Right ventricle myocardium superior (tissue), 1 donor: Measurements from ENCODE around the gene TXNRD1. TPM values are rescaled to one million over a fixed set of nuclear protein-coding genes. Genes with fewer than 3 reads are reported as not detected.
"Not testable (repeated sequence)": the region's sequence is repeated elsewhere in the genome, so short reads cannot be mapped to it uniquely, and the experiment has no call there.

Experiments
- ATAC-seq: fragments of 200-7000 bp; cut with Tn5 transposase; one replicate; pipeline ENCODE4 v1.9.1; 2020; ENCODE audit warnings: mild to moderate bottlenecking; ENCODE audit not compliant: poor library complexity
- DNase-seq: peaks from one replicate; pipeline ENCODE4 v3.0.0-alpha.2; 2020
- intact Hi-C: fragments of 100-400 bp; cut with DNase I; formaldehyde crosslinking; loops from one replicate; pipeline ENCODE4 v1.11.2; 2022
- total RNA-seq: library from RNA; stranded (reverse); fragmentation: NEBNext Ultra II Directional; extraction: Animal tissue kit (Norgen Biotek cat#: 25700); gene quantifications from one replicate; pipeline ENCODE4 v1.2.1, GENCODE V29; 2021
- donor health status: DM: no; HTN: yes; CAD: no; lungs with severe emphysema.

Gene TXNRD1
- total RNA-seq, 1 donor from 2014 or later, result 98.9 TPM

GRCh38 chr12:104371043-104371870 is 155.7 kb downstream of the TXNRD1 start:
- intact Hi-C loops, result no loop called here
- ATAC-seq (no peak), DNase-seq (no peak)

GRCh38 chr12:104372061-104372720 is 156.6 kb downstream of the TXNRD1 start:
- intact Hi-C loops, result no loop called here
- ATAC-seq (no peak), DNase-seq (no peak)

DNA sequence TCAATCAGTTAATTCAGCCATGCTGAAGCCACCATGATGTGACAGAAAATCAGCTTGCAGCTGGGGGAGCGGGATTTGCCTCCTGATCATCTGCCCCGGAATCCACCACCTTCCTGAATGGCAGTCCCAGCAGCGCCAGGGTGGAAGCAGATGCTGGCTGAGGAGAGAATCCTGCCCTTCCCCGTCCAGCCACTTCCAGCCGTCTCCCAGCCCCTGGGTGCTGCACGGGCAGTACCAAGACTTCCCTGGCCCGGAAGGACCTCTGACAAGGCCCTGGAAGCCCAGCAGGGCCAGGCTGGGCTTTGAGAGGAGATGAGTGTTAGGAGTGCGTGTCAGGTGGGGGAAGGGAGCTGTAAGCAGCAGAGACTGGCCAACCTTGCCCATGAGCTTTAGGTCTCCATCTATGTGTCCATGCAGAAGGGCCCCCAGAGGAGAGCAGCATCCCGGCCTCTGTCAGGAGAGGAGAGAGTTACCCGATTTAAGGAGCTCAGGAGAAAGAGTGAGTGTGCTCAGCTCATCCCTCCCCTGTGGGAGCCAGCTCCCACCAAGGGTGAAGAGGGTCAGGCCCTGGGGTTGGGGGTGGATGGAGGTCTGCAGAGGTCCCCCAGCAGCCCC is 157.2 kb downstream of the TXNRD1 start:
- intact Hi-C loops, result no loop called here
- ATAC-seq (no peak), DNase-seq (no peak)

DNA sequence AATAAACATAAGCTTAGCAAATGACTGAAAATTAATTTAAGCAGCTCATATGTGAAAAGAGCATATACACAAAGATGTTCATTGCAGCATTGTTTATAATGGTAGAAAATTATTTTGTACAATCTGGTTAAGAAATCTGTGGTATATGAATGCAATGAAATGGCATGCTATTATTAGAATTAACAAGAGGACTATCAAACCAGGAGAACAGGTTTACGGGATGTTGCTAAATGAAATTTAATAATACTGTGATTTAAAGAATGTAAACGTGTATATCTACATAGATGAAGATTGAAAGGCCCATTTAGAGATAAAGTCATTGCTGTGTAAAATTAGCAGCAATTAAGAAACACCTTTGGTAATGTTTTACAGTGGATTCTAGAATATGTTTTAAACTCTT is 158.5 kb downstream of the TXNRD1 start:
- DNase-seq, result no peak

DNA sequence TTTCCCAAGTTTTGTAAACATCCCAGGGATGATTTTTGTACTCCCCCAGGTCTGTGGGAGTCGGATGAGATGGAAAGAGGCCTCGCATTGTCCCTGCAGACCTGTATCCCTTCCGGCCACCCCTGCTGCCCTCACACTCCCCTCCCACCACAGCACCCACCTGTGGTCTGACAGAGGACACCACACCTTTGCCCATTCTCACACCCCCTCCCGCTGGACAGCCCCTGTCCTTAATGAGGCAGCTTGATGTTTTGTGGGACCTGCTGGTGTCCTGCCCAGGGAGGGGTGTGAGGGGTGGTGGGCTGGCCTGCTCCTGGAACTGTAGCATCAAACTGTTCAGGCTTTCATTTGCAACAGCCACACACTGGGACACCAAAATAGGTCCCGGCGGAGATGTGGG is 159.2 kb downstream of the TXNRD1 start:
- ATAC-seq (no peak), DNase-seq (no peak)
- intact Hi-C loops, result loop anchor here (5.0 kb wide), 1 partner anchor 677 kb away; no protein-coding TSS in a partner anchor

More for the DNA sequence above, 158.5 kb downstream of the TXNRD1 start:
- no peak for ATAC-seq
- intact Hi-C loops, result no loop called here

GRCh38 chr12:104375775-104376174 is 160.2 kb downstream of the TXNRD1 start:
- no peak for ATAC-seq
- intact Hi-C loops, result loop anchor here (5.0 kb wide), 1 partner anchor 677 kb away; no protein-coding TSS in a partner anchor

GRCh38 chr12:104376650-104377513 is 161.3 kb downstream of the TXNRD1 start:
- intact Hi-C loops, result loop anchor here (5.0 kb wide), 1 partner anchor 675 kb away; no protein-coding TSS in a partner anchor
- ATAC-seq (no peak), DNase-seq (no peak)

More at GRCh38 chr12:104375775-104376174, 160.2 kb downstream of the TXNRD1 start:
- no peak for DNase-seq

- ATAC-seq (no peak), DNase-seq (no peak)
- intact Hi-C loops, result loop anchor here (5.0 kb wide), 1 partner anchor 675 kb away; no protein-coding TSS in a partner anchor
Measured at GRCh38 chr12:104377514-104377812, 161.9 kb downstream of the TXNRD1 start.

DNA sequence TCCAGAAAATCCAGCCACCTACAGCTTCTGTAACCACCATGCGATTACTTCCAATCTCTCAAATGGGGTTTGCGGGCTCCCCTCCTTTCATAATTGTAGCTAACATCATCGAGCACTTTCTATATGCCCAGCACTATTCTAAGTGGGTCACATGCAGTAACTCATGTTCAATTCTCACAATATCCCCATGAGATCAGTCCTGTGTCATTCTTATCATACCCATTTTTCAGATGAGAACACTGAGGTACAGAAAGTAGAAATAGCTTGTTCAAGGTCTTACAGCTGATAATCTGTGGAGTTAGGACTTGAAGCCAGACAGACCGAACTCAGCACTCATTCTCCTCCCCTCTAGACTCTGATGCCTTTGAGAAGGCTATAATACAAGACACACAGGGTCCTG is 162.8 kb downstream of the TXNRD1 start:
- intact Hi-C loops, result loop anchor here (5.0 kb wide), 1 partner anchor 674 kb away; no protein-coding TSS in a partner anchor

GRCh38 chr12:104381341-104381730 is 165.8 kb downstream of the TXNRD1 start:
- intact Hi-C loops, result loop anchor here (5.0 to 10.0 kb wide), 2 partner anchors 76 to 293 kb away; partner anchors contain the start of gene CHST11
- ATAC-seq (no peak), DNase-seq (no peak)

More for the DNA sequence above, 162.8 kb downstream of the TXNRD1 start:
- no peak for ATAC-seq
- DNase-seq, result no peak

DNA sequence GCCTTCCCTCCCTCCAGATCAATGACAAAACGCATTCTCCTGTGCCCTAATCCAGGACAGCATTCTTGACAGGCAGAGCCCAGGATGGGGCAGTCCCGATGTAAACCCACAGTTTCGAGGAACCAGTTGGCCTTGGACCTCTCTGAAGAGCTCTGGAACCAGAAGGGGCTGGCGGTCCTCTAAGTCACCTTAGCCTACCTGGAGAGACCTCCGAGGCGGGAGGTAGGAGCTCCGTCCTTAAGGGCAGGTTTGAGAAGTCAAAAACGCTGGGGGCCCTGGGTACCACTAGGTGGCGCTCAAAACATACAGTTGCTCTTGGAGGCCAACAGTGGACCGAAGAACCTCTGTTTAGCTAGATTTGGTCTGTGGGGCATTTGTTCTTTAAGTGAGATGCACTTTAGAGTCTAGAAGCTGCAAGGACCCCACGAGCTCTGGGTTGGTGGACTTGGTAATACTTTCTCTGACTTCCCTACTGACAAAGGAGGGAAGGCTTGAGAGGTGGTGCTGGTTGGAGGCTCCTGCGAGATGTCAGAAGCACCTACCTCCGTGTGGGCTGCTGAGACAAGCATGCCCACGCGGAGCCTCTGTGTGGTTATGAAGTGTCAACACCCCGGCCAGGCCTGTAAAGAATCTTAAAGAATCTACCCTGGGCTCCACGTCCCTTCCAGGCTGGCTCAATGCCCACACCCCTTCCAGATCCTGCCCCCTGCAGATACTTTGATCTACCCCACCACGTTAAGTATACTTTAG is 166.3 kb downstream of the TXNRD1 start:
- ATAC-seq, result peak; percentile 94
- intact Hi-C loops, result loop anchor here (2.0 to 10.0 kb wide), 3 partner anchors 75 to 495 kb away; partner anchors contain the start of gene CHST11

GRCh38 chr12:104384141-104384880 is 168.7 kb downstream of the TXNRD1 start:
- intact Hi-C loops, result loop anchor here (5.0 to 10.0 kb wide), 2 partner anchors 73 to 290 kb away; partner anchors contain the start of gene CHST11
- ATAC-seq (no peak), DNase-seq (no peak)

More for the DNA sequence above, 166.3 kb downstream of the TXNRD1 start:
- DNase-seq, result peak; percentile 85

DNA sequence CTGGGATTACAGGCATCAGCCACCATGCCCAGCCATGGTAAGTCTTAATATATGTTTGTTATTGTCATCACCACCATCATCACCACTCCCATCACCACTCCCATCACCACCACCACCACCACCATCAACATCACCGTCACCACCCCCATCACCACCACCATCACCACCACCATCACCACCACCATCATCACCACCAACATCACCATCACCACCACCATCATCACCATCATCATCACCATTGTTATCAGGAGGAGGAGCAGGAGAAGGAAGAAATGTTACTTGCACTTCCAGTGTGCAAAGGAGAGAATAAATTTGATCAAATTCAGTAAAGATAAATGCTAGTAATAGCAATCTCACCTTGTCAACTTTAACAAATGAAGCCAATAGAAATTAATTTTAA is 169.9 kb downstream of the TXNRD1 start:
- ATAC-seq (no peak), DNase-seq (no peak)
- intact Hi-C loops, result loop anchor here (10.0 kb wide), 1 partner anchor 289 kb away; no protein-coding TSS in a partner anchor

- ATAC-seq, result no peak
Measured at GRCh38 chr12:104386461-104386860, 170.9 kb downstream of the TXNRD1 start.

DNA sequence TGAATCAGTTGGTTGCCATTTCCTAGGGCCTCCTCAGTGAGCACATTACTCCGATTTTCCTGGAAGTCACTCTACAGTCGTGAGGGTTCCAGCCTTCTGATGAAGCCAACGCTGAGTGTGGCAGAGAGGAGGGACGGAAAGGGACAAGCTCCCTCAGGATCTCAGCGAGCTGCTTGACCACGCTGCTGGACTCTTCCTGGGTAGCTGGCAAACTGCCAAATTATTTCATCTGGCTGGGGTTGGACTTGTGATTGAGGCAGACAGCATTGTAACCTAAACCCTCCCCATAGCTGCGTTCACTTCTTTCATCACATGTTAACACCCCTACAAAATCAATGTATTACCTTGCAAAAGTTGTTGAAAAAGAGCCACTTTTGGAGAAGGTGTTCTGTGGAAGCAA is 171.6 kb downstream of the TXNRD1 start:
- intact Hi-C loops, result loop anchor here (10.0 kb wide), 1 partner anchor 288 kb away; no protein-coding TSS in a partner anchor
- DNase-seq (no peak), ATAC-seq (peak; percentile 27)

More at GRCh38 chr12:104386461-104386860, 170.9 kb downstream of the TXNRD1 start:
- intact Hi-C loops, result loop anchor here (10.0 kb wide), 1 partner anchor 288 kb away; no protein-coding TSS in a partner anchor
- no peak for DNase-seq

DNA sequence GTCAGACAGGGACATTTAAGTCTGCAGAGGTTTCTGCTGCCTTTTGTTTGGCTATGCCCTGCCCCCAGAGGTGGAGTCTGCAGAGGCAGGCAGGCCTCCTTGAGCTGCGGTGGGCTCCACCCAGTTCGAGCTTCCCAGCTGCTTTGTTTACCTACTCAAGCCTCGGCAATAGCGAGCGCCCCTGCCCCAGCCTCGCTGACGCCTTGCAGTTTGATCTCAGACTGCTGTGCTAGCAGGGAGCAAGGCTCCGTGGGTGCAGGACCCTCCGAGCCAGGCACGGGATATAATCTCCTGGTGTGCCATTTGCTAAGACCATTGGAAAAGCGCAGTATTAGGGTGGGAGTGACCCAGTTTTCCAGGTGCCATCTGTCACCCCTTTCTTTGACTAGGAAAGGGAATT is 178.5 kb downstream of the TXNRD1 start:
- DNase-seq, ATAC-seq, intact Hi-C loops: not testable (repeated sequence)
